ACHN (cell line): ENCODE data around the gene HSPB9.

Experiments used
- DNase-seq: peaks from one replicate; pipeline ENCODE4 v3.0.0-alpha.2; 2015
- in situ Hi-C: cut with HindIII; loops from 2 replicates; pipeline ENCODE4 v1.10.0; 2017; ENCODE audit warnings: low sequenced_read_pairs, low pct_ligation_motif_present, low pct_unique_long_range_greater_than_20kb

HSPB9 gene

GRCh38 chr17:42097691-42098631 is 24.6 kb upstream of the HSPB9 start, which contains the start of gene ZNF385C:
TSS of gene ZNF385C (minus strand) at chr17:42098473. CDS start at chr17:42063056, 35,417 bp downstream.
- in situ Hi-C loops = no loop called here
- no peak for DNase-seq

DNA sequence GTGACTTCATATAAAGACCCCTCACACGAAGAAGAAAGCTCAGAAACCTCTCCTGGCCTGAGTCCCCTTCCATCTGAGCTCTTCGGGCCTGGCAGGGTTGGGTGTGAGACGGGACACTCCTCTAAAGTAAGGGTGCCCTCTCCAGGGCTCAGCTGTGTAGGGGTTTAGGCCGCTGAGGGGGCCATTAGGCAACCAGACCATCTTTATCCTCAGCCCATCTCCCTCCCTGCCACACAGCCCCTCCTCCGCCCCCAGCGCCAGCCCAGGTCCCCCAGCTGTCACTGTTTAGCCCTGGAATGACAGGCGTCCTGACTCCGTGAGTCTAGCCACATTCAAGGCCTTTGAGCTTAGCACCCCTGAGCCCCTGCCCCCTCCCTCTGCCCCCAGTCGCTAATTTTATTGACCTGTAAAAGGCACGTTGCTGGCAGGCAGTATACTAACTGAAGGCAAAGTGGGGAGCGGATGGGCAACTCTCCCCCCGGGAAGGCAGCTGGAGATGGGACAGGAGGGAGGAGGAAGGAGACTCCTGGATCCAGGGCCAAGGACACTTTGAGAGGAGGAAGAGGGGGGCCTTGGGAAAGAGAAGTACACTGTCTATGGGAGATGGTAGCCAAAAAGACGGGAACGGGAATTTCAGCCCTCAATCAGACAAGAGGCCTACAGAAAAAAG is 23.7 kb upstream of the HSPB9 start:
- in situ Hi-C loops = no loop called here
- no peak for DNase-seq

DNA sequence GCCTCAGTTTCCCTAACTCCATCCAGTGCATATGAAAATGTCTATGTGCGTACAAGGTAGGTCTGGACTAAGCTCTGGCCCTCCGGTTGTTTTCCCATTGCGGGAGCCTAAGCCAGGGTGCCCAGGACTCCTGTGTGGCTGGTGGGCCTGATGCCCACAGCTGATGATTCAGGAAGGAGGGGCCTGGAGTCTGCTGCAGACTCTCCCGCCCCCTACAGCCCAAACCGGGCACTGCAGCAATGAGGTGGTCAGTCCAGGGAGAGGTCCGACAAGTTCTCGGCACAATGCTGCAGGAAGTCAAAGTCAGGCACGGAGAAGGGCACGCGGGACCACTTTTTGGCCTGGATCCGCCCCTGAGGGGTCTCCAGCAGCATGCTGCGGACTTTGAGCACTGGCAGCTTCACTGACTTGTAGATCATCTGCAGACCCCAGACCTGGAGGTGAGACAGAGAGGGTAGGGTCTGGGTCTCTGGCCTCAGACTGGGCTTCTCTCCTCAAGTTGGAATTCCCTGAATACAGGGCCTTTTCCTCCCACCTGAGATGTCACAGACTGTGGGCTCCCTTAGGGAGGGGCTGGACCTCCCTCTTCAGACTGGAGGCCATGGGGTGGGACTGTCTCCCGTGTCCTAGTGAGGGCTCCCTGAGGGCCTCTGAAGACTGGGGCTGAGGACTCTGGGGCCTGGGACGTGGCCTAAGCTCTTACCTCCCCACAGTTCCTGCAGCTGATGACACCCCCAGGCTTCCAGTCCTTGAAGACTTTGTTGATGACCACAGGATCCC is 20.9 kb upstream of the HSPB9 start:
- in situ Hi-C loops = loop anchor here (25.0 kb wide), 1 partner anchor 139 kb away; the partner anchor contains the start of gene CNP
- peak; percentile 74 for DNase-seq

DNA sequence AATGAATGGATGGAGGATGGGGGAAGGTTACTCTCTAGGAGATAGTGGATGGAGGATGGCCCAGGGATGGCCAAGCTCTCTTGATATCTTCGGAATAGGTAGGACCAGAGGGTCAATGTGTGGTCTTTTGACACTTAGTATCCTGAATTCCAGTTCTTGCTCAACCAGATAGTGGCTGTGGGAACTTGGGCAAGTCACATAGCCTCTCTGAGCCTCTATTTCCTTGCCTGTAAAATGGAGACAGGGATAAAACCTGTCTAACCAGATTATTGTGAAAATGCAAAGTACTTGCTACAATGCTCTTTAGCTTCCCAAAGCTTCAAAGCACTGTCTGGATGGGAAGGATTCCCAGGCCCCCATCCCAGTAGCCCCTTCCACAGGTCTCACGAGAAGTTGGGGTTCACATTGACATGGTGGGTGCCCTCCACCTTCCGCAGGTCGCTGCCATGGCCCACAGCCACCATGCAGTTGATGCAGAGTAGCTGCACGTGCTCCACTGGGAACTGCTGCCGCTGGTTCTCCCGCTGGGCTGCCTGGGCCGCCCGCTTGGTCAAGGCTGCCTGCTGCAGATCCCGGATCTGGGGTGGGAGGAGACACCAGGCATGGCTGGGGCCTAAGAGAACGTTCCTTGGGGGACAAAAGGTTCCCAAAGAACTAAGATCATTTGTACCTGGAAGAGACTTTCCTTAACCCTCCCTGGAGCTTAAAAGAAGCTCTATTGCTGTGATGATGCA is 19.2 kb upstream of the HSPB9 start:
- DNase-seq = no peak
- in situ Hi-C loops = loop anchor here (25.0 kb wide), 1 partner anchor 141 kb away; the partner anchor contains the start of gene CNP

GRCh38 chr17:42104264-42104663 is 18.3 kb upstream of the HSPB9 start:
- in situ Hi-C loops = loop anchor here (25.0 kb wide), 1 partner anchor 142 kb away; the partner anchor contains the start of gene CNP
- DNase-seq = no peak

DNA sequence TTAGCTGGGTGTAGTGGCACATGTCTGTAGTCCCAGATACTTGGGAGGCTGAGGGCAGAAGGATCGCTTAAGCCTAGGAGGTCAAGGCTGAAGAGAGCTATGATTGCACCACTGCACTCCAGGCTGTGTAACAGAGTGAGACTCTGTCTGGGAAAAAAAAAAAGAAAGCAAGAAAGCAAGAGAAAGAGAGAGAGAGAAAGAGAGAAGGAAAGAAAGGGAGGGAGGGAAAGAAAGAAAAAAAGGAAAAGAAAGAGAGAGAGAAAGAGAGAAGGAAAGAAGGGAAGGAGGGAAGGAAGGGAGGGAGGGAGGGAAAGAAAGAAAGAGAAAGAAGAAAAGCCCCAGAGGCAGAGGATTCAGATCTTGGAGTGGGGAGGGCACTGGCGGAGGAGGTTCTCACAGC is 16.6 kb upstream of the HSPB9 start:
- in situ Hi-C loops = loop anchor here (25.0 kb wide), 1 partner anchor 144 kb away; the partner anchor contains the start of gene CNP
- DNase-seq = no peak

- in situ Hi-C loops = loop anchor here (25.0 kb wide), 1 partner anchor 145 kb away; the partner anchor contains the start of gene CNP
- no peak for DNase-seq
These were observed 15.5 kb upstream of the HSPB9 start for GRCh38 chr17:42107124-42107523.

- peak; percentile 22 for DNase-seq
- in situ Hi-C loops = loop anchor here (25.0 kb wide), 1 partner anchor 146 kb away; the partner anchor contains the start of gene CNP
These were observed 14.7 kb upstream of the HSPB9 start for GRCh38 chr17:42107597-42108576.

DNA sequence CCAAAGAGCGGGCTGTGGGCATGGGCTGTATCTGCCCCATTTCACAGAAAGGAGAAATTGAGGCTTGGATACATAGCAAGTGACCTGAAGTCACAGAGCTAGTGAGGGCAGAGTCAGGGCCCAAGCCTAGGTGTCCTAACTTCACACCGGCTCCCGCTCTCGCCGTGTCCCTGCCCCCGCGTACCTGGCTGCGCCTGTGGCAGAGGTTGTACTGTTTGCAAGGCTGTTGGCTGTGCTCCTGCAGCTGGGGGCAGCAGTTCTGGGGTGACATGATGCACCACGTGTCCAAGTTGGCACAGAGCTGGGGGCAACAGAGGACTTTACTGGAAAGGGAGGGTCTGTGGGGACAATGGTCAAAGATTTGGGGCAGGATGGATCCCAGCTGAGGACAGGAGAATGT is 13.5 kb upstream of the HSPB9 start:
- in situ Hi-C loops = loop anchor here (25.0 kb wide), 1 partner anchor 147 kb away; the partner anchor contains the start of gene CNP
- no peak for DNase-seq

GRCh38 chr17:42110301-42111264 is 12.0 kb upstream of the HSPB9 start:
- DNase-seq = no peak
- in situ Hi-C loops = loop anchor here (25.0 kb wide), 1 partner anchor 148 kb away; the partner anchor contains the start of gene CNP

GRCh38 chr17:42111265-42111636 is 11.4 kb upstream of the HSPB9 start:
- in situ Hi-C loops = loop anchor here (25.0 kb wide), 1 partner anchor 149 kb away; the partner anchor contains the start of gene CNP
- DNase-seq = peak; percentile 14

GRCh38 chr17:42111871-42112551 is 10.6 kb upstream of the HSPB9 start:
- in situ Hi-C loops = loop anchor here (25.0 kb wide), 1 partner anchor 150 kb away; the partner anchor contains the start of gene CNP
- peak; percentile 66 for DNase-seq

DNA sequence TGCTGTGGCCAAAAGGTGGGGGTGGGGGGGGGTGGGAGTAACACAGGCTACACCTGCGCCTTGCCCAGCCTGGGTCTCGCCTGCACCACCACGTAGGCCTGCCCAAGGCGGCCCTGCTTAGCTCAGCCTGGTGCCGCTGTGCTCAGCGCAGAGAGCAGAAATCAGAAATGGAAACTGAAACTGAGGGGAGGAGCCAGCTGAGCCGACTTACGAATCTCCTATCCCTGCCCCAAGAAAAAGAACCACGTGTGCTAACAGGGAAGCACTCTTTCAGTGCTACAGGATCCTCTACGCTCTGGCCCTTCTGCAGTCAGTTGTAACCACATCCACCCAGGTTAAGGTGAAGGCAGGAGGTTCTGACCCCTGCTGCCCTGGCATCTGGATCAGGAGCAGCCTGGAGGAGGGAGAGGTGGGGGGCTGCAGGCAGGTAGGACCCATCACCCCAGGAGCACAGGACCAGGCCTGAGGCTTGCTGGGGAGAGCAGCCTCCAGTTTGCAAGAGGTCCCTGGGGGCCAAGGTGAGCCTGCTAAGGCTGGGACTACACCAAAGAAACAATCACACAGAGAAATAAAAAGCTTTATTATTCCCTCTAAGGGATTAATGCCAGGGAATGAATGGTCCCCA is 9.9 kb upstream of the HSPB9 start, which contains the start of gene DHX58:
DHX58 (minus strand) TSS at position 163 of the 625 bp plus-strand sequence. CDS start 822 bp downstream, outside the sequence.
- in situ Hi-C loops = loop anchor here (25.0 kb wide), 1 partner anchor 150 kb away; the partner anchor contains the start of gene CNP
- peak; percentile 92 for DNase-seq
